Endothelial cell (in vitro differentiated cells): ENCODE measurements around the gene RRBP1. TPM values are rescaled to one million over a fixed set of nuclear protein-coding genes. Genes with fewer than 3 reads are reported as not detected.

Experiments
- DNase-seq: peaks from one replicate; pipeline ENCODE4 v3.0.0; 2021; ENCODE audit warnings: low spot score
- H3K27ac Mint-ChIP-seq: one replicate; pipeline ENCODE4 v1.8.0; 2021; ENCODE audit warnings: mixed read lengths, inconsistent platforms; ENCODE audit not compliant: unreplicated experiment
- H3K27me3 Mint-ChIP-seq: one replicate; pipeline ENCODE4 v1.8.0; 2021; ENCODE audit warnings: mild to moderate bottlenecking, moderate library complexity, mixed read lengths, inconsistent platforms; ENCODE audit not compliant: unreplicated experiment
- H3K36me3 Mint-ChIP-seq: one replicate; pipeline ENCODE4 v1.8.0; 2021; ENCODE audit warnings: mild to moderate bottlenecking, low read depth, mixed read lengths, inconsistent platforms; ENCODE audit not compliant: unreplicated experiment
- H3K4me1 Mint-ChIP-seq: one replicate; pipeline ENCODE4 v1.8.0; 2021; ENCODE audit warnings: mild to moderate bottlenecking, mixed read lengths, inconsistent platforms; ENCODE audit not compliant: unreplicated experiment
- H3K4me3 Mint-ChIP-seq: one replicate; pipeline ENCODE4 v1.8.0; 2021; ENCODE audit warnings: mild to moderate bottlenecking, mixed read lengths, inconsistent platforms; ENCODE audit not compliant: unreplicated experiment
- H3K9me3 Mint-ChIP-seq: one replicate; pipeline ENCODE4 v1.8.0; 2021; ENCODE audit warnings: mixed read lengths, inconsistent platforms; ENCODE audit not compliant: unreplicated experiment
- total RNA-seq: library from RNA; stranded (reverse); fragmentation: NEBNext Ultra II Directional; extraction: Animal tissue kit (Norgen Biotek cat#: 25700); gene quantifications from one replicate; pipeline ENCODE4 v1.2.1, GENCODE V29; 2021; ENCODE audit not compliant: unreplicated experiment
- TF ChIP-seq, protein P1 (sequence below): fragments of 200-600 bp; sonication (generic); IDR thresholded peaks from one replicate; pipeline ENCODE4 v1.5.0; 2021; ENCODE audit warnings: antibody characterized with exemption; ENCODE audit not compliant: unreplicated experiment

The RRBP1 gene
- total RNA-seq, 1 donor from 2014 or later: 179 TPM

DNA sequence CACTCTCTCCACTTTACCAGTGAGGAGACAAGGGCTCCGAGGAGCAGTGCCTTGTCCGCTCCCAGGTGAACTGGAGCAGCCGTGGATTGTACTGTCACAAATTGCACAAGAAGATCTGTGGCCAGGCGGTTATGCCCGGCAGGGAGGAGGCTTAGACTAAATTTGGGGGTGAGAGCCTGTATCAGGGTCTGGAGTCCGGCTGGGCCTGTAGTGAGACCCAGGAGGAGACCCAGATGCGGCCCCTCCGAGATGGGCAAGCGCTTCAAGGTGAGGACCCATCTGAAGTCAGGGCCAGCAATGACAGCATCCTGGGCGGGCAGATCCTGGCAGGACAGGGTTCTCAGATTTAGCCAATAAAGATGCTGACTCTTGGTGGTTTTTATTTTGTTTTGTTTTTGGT, 45.3 kb upstream of the RRBP1 start:
- TF ChIP-seq, protein P1, sequence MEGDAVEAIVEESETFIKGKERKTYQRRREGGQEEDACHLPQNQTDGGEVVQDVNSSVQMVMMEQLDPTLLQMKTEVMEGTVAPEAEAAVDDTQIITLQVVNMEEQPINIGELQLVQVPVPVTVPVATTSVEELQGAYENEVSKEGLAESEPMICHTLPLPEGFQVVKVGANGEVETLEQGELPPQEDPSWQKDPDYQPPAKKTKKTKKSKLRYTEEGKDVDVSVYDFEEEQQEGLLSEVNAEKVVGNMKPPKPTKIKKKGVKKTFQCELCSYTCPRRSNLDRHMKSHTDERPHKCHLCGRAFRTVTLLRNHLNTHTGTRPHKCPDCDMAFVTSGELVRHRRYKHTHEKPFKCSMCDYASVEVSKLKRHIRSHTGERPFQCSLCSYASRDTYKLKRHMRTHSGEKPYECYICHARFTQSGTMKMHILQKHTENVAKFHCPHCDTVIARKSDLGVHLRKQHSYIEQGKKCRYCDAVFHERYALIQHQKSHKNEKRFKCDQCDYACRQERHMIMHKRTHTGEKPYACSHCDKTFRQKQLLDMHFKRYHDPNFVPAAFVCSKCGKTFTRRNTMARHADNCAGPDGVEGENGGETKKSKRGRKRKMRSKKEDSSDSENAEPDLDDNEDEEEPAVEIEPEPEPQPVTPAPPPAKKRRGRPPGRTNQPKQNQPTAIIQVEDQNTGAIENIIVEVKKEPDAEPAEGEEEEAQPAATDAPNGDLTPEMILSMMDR: no peak
- H3K9me3 Mint-ChIP-seq: no peaks in the 10 kb centered on the region
- H3K4me1 Mint-ChIP-seq: no peaks in the 10 kb centered on the region
- H3K27me3 Mint-ChIP-seq: peaks cover 5% of the 10 kb centered on the region
- no peak overlapping the region for H3K27ac Mint-ChIP-seq
- H3K4me3 Mint-ChIP-seq: no peak overlapping the region
- no peaks in the 10 kb centered on the region for H3K36me3 Mint-ChIP-seq
- DNase-seq: no peak

DNA sequence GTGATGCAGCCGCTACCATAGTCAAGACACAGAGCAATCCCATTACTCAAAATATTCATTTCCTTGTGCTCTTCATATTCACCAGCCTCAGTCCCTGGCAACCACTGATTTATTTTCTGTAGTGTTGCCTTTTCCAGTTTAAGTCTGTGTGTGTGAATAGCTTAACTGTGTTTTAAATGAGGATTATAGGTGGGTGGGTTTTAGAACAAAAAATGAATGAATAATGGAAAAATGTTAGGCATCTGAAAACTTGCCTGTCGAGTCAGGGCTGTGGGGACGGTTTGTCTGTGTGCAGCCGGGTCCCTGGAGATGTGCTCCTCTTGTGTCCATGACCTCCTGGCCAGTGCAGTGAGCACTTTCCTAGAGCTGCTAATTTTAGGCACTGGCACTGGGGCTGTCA, 44.9 kb upstream of the RRBP1 start:
- H3K4me3 Mint-ChIP-seq: no peak overlapping the region
- no peaks in the 10 kb centered on the region for H3K4me1 Mint-ChIP-seq
- TF ChIP-seq, protein P1: no peak
- no peaks in the 10 kb centered on the region for H3K9me3 Mint-ChIP-seq
- H3K27ac Mint-ChIP-seq: no peak overlapping the region
- DNase-seq: no peak
- H3K36me3 Mint-ChIP-seq: no peaks in the 10 kb centered on the region
- peaks cover 5% of the 10 kb centered on the region for H3K27me3 Mint-ChIP-seq

DNA sequence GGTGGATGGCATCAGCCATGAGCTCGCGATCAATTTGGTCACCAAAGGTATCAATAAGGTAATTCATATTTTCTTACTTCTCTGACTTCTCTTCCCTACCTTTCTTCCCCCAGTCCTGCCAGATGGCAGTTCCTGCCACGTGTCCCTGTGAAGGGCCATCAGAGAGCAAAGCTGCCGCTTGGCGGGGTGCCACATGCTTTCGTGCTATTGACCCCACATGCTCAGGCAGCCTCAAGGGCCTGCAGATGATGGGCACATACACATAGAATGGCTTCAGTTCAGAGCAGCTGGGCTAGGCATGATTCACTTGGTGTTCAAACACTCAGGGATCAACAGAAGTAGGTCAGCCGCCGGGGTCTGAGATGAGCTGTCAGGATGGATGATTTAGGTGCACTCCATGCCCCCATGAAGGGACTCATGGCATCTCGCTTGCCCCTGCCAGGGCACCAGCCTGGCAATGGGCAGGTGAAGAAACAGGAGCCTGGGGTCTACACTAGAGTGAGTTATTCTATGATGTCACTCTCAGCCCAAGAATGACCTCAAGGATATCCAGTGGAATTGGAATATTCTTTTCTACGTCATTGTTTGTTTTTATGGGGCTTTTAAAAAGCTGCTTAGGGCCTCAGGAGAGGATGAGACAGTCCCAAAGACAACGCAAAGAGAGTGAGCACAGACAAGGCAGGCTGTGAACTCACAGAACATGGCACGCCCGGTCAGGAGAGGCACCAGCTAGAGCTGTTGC, 43.2 kb upstream of the RRBP1 start:
- Mint-ChIP-seq H3K27me3 (peaks cover 3% of the 10 kb centered on the region), H3K36me3 (no peaks in the 10 kb centered on the region), H3K4me3 (no peak overlapping the region), H3K9me3 (no peaks in the 10 kb centered on the region), H3K27ac (no peak overlapping the region), H3K4me1 (peaks cover 7% of the 10 kb centered on the region)
- no peak for DNase-seq
- TF ChIP-seq, protein P1: no peak

DNA sequence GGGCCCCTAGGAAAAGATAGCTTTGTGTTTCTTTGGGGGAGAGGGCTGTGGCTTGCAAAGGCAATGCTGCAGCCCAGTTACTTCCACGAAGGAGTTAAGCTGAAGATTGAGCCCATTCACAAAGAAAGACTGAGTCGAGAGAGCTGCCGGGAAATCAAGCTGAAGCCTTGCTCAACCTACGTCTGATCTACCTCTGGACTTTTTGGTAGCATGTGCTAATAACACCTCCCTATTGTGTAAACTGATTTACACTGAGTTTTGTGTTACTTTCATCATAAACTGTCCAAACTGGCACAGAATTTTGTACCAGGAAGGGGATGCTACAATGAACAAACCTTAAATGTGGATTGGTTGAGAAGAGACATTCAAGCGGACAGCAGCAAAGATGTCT, 41.3 kb upstream of the RRBP1 start:
- DNase-seq: no peak
- Mint-ChIP-seq H3K27me3 (peaks cover 3% of the 10 kb centered on the region), H3K27ac (no peak overlapping the region), H3K36me3 (no peaks in the 10 kb centered on the region), H3K4me1 (peaks cover 7% of the 10 kb centered on the region), H3K9me3 (no peaks in the 10 kb centered on the region), H3K4me3 (no peak overlapping the region)
- TF ChIP-seq, protein P1: no peak

DNA sequence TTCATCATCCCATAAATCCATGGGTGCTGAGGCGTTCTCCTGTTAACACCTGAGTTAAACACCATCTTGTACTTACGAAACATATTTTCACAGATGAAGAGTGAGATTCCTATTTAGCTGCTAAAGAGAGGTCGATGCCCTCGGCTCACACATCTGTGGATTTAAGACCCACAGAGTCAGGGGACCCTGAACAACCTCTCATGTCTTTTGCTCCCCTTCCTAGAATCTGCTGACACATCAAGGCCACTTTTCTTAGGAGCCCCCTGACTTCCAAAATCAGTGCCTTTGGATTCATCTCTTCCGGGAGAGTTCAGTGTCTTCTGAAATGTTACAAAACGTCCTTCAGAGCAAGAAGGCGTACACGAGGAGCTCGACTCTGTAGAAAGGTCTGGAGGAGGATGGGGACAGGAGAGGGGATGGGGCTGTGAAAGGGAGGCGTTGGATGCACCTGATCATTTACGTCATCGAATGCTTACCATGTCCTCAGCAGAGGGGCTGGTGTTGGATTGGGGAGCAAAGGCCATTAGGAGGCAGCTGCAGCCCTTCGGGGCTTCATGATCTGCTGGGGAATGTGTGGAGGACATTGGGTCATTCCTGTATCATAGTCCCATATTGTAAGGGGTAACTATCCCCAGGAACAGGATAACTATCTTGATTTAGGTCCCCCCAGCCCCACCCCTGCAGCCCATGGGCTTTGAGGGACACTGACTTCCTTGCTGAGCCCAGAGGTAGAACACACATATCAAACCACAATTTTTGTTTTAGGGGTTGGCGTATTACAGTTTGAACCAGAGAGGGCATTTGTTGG, 40.7 kb upstream of the RRBP1 start:
- DNase-seq: no peak
- H3K4me3 Mint-ChIP-seq: no peak overlapping the region
- H3K9me3 Mint-ChIP-seq: no peaks in the 10 kb centered on the region
- TF ChIP-seq, protein P1: no peak
- peaks cover 3% of the 10 kb centered on the region for H3K27me3 Mint-ChIP-seq
- H3K27ac Mint-ChIP-seq: no peak overlapping the region
- H3K4me1 Mint-ChIP-seq: peaks cover 7% of the 10 kb centered on the region
- H3K36me3 Mint-ChIP-seq: no peaks in the 10 kb centered on the region
